Measurements from ENCODE around the gene HNRNPCL1.
"Not testable (repeated sequence)": the region's sequence is repeated elsewhere in the genome, so short reads cannot be mapped to it uniquely, and the experiment has no call there.

Gene HNRNPCL1

GRCh38 chr1:12848620-12849019 lies at the start of gene HNRNPCL1:
Gene HNRNPCL1, minus strand, starts transcription at chr1:12848720. Its CDS starts 431 bp downstream, at chr1:12848289.
- not testable (repeated sequence) for DNase-seq (ENCODE audit: low spot score)

- DNase-seq (ENCODE audit: low spot score) = not testable (repeated sequence)
Measured at GRCh38 chr1:12898170-12898569, 49.6 kb upstream of the HNRNPCL1 start, which contains the start of gene PRAMEF10. Gene PRAMEF10, minus strand, starts transcription at chr1:12898270. Its CDS starts 2,423 bp downstream, at chr1:12895847.

GRCh38 chr1:12886101-12886500 lies 37.6 kb upstream of the HNRNPCL1 start, which contains the start of gene PRAMEF4:
Gene PRAMEF4, minus strand, starts transcription at chr1:12886201. Its CDS starts 2,807 bp downstream, at chr1:12883394.
- DNase-seq (ENCODE audit: low spot score) = not testable (repeated sequence)

- DNase-seq (ENCODE audit: low spot score) = not testable (repeated sequence)
Measured at GRCh38 chr1:12878453-12878852, 29.9 kb upstream of the HNRNPCL1 start.

- DNase-seq (ENCODE audit: low spot score) = not testable (repeated sequence)
Measured at GRCh38 chr1:12863131-12863880, 14.8 kb upstream of the HNRNPCL1 start.

GRCh38 chr1:12856786-12857185 lies 8.3 kb upstream of the HNRNPCL1 start, which contains the start of gene PRAMEF2:
Gene PRAMEF2, plus strand, starts transcription at chr1:12857086. Its CDS starts 1,924 bp downstream, at chr1:12859010.
- DNase-seq (ENCODE audit: low spot score) = not testable (repeated sequence)

- DNase-seq (ENCODE audit: low spot score) = no peak
Measured at GRCh38 chr1:12851779-12852178, 3.3 kb upstream of the HNRNPCL1 start.

GRCh38 chr1:12833251-12833650 lies 15.3 kb downstream of the HNRNPCL1 start:
- not testable (repeated sequence) for DNase-seq (ENCODE audit: low spot score)

GRCh38 chr1:12831310-12831709 lies 17.2 kb downstream of the HNRNPCL1 start, which contains the start of gene PRAMEF11:
Gene PRAMEF11, minus strand, starts transcription at chr1:12831410. Its CDS starts 2,621 bp downstream, at chr1:12828789.
- DNase-seq (ENCODE audit: low spot score) = not testable (repeated sequence)

- DNase-seq (ENCODE audit: low spot score) = not testable (repeated sequence)
Measured at GRCh38 chr1:12819061-12819460, 29.5 kb downstream of the HNRNPCL1 start.

- DNase-seq (ENCODE audit: low spot score) = no peak
Measured at GRCh38 chr1:12811409-12811784, 37.1 kb downstream of the HNRNPCL1 start.

GRCh38 chr1:12810691-12811408 lies 37.7 kb downstream of the HNRNPCL1 start:
- no peak for DNase-seq (ENCODE audit: low spot score)

- DNase-seq (ENCODE audit: low spot score) = no peak
Measured at GRCh38 chr1:12809933-12810332, 38.6 kb downstream of the HNRNPCL1 start.

GRCh38 chr1:12799730-12800129 lies 48.8 kb downstream of the HNRNPCL1 start:
- no peak for DNase-seq (ENCODE audit: low spot score)

GRCh38 chr1:12798911-12799310 lies 49.6 kb downstream of the HNRNPCL1 start:
- no peak for DNase-seq (ENCODE audit: low spot score)
